ENCODE data around the gene PIP5KL1. TPM values are rescaled to one million over a fixed set of nuclear protein-coding genes. Genes with fewer than 3 reads are reported as not detected.

Gene PIP5KL1
- total and polyA plus RNA-seq, 2 experiments from 2014 or later, result 13.4 to 19.5 TPM

GRCh38 chr9:127929625-127929979 lies 975 bp downstream of the PIP5KL1 start:
- Mint-ChIP-seq H3K9me3 (no peaks in the 10 kb centered on the region), H3K27ac (no peak overlapping the region), H3K4me3 (peak overlapping the region; percentile 71), H3K36me3 (ENCODE audit: low read depth) (peaks cover 9% of the 10 kb centered on the region), H3K27me3 (ENCODE audit: insufficient read depth, low read depth, poor library complexity) (peaks cover 33% of the 10 kb centered on the region), H3K4me1 (peaks cover 31% of the 10 kb centered on the region)
- peak overlapping the region; percentile 92; the same call in 1 of the 2 replicates for H3K4me2 ChIP-seq
- TF ChIP-seq EZH2phosphoT487 (IDR thresholded peaks at IDR 0.05; ENCODE audit: unreplicated experiment) (no peak), STAT1 (IDR thresholded peaks at IDR 0.05; ENCODE audit: unreplicated experiment) (no peak), EZH2 (IDR thresholded peaks at IDR 0.05; ENCODE audit: low read depth, unreplicated experiment) (no peak), ZNF114 (CRISPR knock-in tag; IDR thresholded peaks at IDR 0.05) (no peak), ZNF331 (CRISPR knock-in tag; IDR thresholded peaks at IDR 0.05; ENCODE audit: low read depth) (no peak), NANOG (IDR thresholded peaks at IDR 0.05; ENCODE audit: borderline replicate concordance) (no peak), POLR2AphosphoS5 (IDR thresholded peaks at IDR 0.05; ENCODE audit: low read depth) (no peak), REST (IDR thresholded peaks at IDR 0.05; ENCODE audit: unreplicated experiment) (no peak)
- TF ChIP-seq, protein P1, sequence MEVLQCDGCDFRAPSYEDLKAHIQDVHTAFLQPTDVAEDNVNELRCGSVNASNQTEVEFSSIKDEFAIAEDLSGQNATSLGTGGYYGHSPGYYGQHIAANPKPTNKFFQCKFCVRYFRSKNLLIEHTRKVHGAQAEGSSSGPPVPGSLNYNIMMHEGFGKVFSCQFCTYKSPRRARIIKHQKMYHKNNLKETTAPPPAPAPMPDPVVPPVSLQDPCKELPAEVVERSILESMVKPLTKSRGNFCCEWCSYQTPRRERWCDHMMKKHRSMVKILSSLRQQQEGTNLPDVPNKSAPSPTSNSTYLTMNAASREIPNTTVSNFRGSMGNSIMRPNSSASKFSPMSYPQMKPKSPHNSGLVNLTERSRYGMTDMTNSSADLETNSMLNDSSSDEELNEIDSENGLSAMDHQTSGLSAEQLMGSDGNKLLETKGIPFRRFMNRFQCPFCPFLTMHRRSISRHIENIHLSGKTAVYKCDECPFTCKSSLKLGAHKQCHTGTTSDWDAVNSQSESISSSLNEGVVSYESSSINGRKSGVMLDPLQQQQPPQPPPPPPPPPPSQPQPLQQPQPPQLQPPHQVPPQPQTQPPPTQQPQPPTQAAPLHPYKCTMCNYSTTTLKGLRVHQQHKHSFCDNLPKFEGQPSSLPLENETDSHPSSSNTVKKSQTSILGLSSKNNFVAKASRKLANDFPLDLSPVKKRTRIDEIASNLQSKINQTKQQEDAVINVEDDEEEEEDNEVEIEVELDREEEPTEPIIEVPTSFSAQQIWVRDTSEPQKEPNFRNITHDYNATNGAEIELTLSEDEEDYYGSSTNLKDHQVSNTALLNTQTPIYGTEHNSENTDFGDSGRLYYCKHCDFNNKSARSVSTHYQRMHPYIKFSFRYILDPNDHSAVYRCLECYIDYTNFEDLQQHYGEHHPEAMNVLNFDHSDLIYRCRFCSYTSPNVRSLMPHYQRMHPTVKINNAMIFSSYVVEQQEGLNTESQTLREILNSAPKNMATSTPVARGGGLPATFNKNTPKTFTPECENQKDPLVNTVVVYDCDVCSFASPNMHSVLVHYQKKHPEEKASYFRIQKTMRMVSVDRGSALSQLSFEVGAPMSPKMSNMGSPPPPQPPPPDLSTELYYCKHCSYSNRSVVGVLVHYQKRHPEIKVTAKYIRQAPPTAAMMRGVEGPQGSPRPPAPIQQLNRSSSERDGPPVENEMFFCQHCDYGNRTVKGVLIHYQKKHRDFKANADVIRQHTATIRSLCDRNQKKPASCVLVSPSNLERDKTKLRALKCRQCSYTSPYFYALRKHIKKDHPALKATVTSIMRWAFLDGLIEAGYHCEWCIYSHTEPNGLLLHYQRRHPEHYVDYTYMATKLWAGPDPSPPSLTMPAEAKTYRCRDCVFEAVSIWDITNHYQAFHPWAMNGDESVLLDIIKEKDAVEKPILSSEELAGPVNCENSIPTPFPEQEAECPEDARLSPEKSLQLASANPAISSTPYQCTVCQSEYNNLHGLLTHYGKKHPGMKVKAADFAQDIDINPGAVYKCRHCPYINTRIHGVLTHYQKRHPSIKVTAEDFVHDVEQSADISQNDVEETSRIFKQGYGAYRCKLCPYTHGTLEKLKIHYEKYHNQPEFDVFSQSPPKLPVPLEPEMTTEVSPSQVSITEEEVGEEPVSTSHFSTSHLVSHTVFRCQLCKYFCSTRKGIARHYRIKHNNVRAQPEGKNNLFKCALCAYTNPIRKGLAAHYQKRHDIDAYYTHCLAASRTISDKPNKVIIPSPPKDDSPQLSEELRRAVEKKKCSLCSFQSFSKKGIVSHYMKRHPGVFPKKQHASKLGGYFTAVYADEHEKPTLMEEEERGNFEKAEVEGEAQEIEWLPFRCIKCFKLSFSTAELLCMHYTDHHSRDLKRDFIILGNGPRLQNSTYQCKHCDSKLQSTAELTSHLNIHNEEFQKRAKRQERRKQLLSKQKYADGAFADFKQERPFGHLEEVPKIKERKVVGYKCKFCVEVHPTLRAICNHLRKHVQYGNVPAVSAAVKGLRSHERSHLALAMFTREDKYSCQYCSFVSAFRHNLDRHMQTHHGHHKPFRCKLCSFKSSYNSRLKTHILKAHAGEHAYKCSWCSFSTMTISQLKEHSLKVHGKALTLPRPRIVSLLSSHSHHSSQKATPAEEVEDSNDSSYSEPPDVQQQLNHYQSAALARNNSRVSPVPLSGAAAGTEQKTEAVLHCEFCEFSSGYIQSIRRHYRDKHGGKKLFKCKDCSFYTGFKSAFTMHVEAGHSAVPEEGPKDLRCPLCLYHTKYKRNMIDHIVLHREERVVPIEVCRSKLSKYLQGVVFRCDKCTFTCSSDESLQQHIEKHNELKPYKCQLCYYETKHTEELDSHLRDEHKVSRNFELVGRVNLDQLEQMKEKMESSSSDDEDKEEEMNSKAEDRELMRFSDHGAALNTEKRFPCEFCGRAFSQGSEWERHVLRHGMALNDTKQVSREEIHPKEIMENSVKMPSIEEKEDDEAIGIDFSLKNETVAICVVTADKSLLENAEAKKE (CRISPR knock-in tag; IDR thresholded peaks at IDR 0.05), result no peak
- TF ChIP-seq, protein P2, sequence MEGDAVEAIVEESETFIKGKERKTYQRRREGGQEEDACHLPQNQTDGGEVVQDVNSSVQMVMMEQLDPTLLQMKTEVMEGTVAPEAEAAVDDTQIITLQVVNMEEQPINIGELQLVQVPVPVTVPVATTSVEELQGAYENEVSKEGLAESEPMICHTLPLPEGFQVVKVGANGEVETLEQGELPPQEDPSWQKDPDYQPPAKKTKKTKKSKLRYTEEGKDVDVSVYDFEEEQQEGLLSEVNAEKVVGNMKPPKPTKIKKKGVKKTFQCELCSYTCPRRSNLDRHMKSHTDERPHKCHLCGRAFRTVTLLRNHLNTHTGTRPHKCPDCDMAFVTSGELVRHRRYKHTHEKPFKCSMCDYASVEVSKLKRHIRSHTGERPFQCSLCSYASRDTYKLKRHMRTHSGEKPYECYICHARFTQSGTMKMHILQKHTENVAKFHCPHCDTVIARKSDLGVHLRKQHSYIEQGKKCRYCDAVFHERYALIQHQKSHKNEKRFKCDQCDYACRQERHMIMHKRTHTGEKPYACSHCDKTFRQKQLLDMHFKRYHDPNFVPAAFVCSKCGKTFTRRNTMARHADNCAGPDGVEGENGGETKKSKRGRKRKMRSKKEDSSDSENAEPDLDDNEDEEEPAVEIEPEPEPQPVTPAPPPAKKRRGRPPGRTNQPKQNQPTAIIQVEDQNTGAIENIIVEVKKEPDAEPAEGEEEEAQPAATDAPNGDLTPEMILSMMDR (conservative IDR thresholded peaks at IDR 0.05; ENCODE audit: low read depth in 2 of 2), result no peak
- TF ChIP-seq, protein P3, sequence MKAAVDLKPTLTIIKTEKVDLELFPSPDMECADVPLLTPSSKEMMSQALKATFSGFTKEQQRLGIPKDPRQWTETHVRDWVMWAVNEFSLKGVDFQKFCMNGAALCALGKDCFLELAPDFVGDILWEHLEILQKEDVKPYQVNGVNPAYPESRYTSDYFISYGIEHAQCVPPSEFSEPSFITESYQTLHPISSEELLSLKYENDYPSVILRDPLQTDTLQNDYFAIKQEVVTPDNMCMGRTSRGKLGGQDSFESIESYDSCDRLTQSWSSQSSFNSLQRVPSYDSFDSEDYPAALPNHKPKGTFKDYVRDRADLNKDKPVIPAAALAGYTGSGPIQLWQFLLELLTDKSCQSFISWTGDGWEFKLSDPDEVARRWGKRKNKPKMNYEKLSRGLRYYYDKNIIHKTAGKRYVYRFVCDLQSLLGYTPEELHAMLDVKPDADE (IDR thresholded peaks at IDR 0.05), result no peak
- no peaks in the 10 kb centered on the region for H3K79me2 ChIP-seq (replicated peaks; ENCODE audit: insufficient read depth)
- H4K20me1 ChIP-seq (replicated peaks; ENCODE audit: insufficient read depth), result peaks cover 8% of the 10 kb centered on the region; the same call in 1 of the 2 replicates
- no peak for ATAC-seq
- peak overlapping the region; percentile 70 for H3K4me3 ChIP-seq
- no peak overlapping the region for H3K27ac ChIP-seq (ENCODE audit: low read depth)
- H3F3A ChIP-seq (replicated peaks; ENCODE audit: low read depth), result peaks cover 16% of the 10 kb centered on the region
- H3K36me3 ChIP-seq (ENCODE audit: insufficient read depth), result no peaks in the 10 kb centered on the region
- no peaks in the 10 kb centered on the region for H3K9me2 ChIP-seq (ENCODE audit: insufficient read depth)
- H2AFZ ChIP-seq, result no peak overlapping the region
- no peak for DNase-seq (ENCODE audit: low spot score)
- H3K27me3 ChIP-seq (ENCODE audit: insufficient read depth), result peaks cover 11% of the 10 kb centered on the region
- H3K4me1 ChIP-seq (ENCODE audit: insufficient read depth), result peaks cover 27% of the 10 kb centered on the region
